Measurements from ENCODE around the gene WDR44.
A peak's percentile ranks its signal among the peaks of the same experiment; 100 is the strongest.

GRCh38 chrX:118325453-118325852, 20.5 kb upstream of the WDR44 start:
- TF ChIP-seq FOXM1 (IDR thresholded peaks at IDR 0.05; ENCODE audit: borderline replicate concordance, low read depth) = no peak
- TF ChIP-seq CREB1 (IDR thresholded peaks at IDR 0.05; ENCODE audit: low read depth) = no peak
- TF ChIP-seq EP300 (IDR thresholded peaks at IDR 0.05; ENCODE audit: borderline replicate concordance) = no peak
- TF ChIP-seq REST (IDR thresholded peaks at IDR 0.05; ENCODE audit: low read depth) = no peak
- 0 out of 2 replicates have a peak, but pooled peaks have one; percentile 10 for TF ChIP-seq RAD21 (IDR thresholded peaks at IDR 0.05; ENCODE audit: low read depth)
- no peak for TF ChIP-seq NFIC (IDR thresholded peaks at IDR 0.05)
- TF ChIP-seq TEAD4 (IDR thresholded peaks at IDR 0.05) = no peak
- no peak for TF ChIP-seq YY1 (IDR thresholded peaks at IDR 0.05; ENCODE audit: low read depth)
- TF ChIP-seq TCF12 (IDR thresholded peaks at IDR 0.05; ENCODE audit: low read depth) = no peak
- TF ChIP-seq ZBTB7A (IDR thresholded peaks at IDR 0.05; ENCODE audit: low read depth) = no peak
- TF ChIP-seq TAF1 (IDR thresholded peaks at IDR 0.05; ENCODE audit: low read depth) = no peak
- no peak for TF ChIP-seq CEBPB (IDR thresholded peaks at IDR 0.05)

Measured in Ishikawa (cell line).